ENCODE data around the gene SYNGAP1. TPM values are rescaled to one million over a fixed set of nuclear protein-coding genes. Genes with fewer than 3 reads are reported as not detected.

The SYNGAP1 gene
- total and polyA plus RNA-seq, 2 of the 4 experiments (the other 2 are of a cell fraction) = 1.4 to 17.0 TPM

DNA sequence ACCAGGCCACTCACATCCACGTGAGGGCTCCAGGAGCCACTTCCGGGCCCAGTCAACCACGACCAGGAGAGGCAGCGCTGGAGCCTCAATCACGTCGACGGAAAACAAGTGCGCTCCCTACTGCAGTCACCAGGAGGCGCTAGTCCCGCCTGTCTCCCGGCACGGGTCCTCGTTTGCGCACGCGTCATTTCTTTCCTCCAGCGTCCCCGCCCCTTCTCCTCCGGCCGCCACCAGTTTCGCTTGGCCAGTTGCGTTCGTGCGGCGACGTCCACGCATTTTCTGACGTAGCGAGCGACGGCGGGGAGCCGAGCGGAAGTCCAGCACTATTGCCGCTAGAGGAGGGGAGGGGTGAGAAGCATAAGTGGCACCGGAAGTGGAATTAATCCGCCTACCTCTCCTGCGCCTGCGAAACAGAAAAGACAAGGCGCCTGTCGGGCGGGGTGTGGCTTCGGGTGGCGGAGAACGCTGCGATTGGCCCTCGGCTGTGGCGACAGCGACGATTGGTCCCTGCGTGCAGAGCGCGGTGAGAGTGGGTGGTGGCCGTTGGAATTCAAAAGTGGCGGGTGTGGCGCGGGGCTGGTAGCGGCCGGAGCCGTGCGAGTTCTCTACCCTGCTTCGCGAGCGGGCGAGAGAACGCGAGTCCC lies 28.5 kb upstream of the SYNGAP1 start, which contains the start of gene KIFC1 (continued):
- TF ChIP-seq RCOR1 (IDR thresholded peaks at IDR 0.05; ENCODE audit: insufficient replicate concordance, low read length) (no peak), SMC3 (IDR thresholded peaks at IDR 0.05; ENCODE audit: low read depth, low read length) (peak; percentile 82)

DNA sequence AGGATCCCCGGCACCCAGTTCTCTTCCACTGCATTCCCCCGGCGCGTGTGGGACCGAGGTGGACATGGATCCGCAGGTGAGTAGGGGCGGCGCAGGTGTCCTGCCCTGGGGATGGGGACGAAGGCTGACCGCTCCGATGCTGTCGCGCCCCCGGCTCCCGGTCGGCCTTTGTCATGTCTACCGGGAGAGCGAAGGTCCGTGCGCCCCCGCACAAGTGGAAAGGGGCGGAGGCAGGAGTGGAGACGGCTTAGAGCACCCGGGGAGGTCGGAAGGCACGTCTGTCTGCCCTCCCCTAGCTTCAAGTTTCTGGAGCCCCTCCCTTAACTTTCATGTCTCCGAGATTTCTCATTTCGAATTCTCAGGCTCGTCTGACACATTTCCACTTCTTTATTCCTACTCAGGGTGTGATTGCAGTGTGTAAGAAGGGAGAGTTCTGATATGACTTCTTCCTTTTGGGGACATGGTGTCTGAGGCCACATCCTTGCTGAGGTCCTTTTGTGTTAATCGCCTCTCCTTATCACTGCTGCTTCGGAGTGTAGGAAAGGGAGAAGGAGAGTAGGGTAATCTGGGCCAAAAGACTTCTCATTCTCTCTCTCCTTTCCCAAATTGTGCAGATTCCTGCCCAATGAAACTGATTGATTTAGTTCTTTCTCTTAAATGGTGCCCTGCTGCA lies 27.8 kb upstream of the SYNGAP1 start:
- no peak overlapping the region for H3K18ac ChIP-seq (ENCODE audit: low read depth, low read length)
- no peak overlapping the region for H2BK20ac ChIP-seq (ENCODE audit: low read depth, low read length)
- H3K27me3 ChIP-seq (ENCODE audit: control insufficient read depth, insufficient read depth, low read length) = no peaks in the 10 kb centered on the region
- H3K79me1 ChIP-seq (ENCODE audit: low read depth in 1 of 2, low read length in 2 of 2) = peaks cover 3 to 7% of the 10 kb centered on the region in 2 experiments; a peak in 1 of 4 replicates
- dilution Hi-C loops (cut with HindIII; ENCODE audit: low sequenced_read_pairs, unreplicated experiment) (no loop called here), intact Hi-C loops (cut with micrococcal nuclease) (loop anchor here (1.0 to 2.0 kb wide), 3 partner anchors 18 to 33 kb away; partner anchors contain the start of gene CUTA), in situ Hi-C loops (cut with MboI; ENCODE audit: low sequenced_read_pairs) (no loop called here)
- H4K20me1 ChIP-seq (ENCODE audit: insufficient read depth, low read length) = no peaks in the 10 kb centered on the region; the same call in 1 of the 2 replicates
- peak overlapping the region; percentile 37 to 38; a peak in 3 of 4 replicates for H4K8ac ChIP-seq (ENCODE audit: low read depth in 2 of 2, low read length in 2 of 2)
- H3K56ac ChIP-seq (ENCODE audit: extremely low read depth, insufficient read depth, low read length) = peak overlapping the region; percentile 91
- H2BK120ac ChIP-seq (ENCODE audit: low read depth, low read length) = peak overlapping the region; percentile 40; the same call in 1 of the 2 replicates
- no peak overlapping the region; the same call in 1 of the 2 replicates for H4K5ac ChIP-seq (ENCODE audit: low read depth, low read length)
- no peak overlapping the region for H2BK15ac ChIP-seq (ENCODE audit: low read depth, low read length)
- peak overlapping the region; percentile 54 for H3K14ac ChIP-seq (replicated peaks; ENCODE audit: low read depth, low read length)
- H2AK9ac ChIP-seq (replicated peaks; ENCODE audit: low read depth, low read length, poor library complexity) = peak overlapping the region; percentile 98
- H3K4me2 ChIP-seq (ENCODE audit: low read depth, low read length) = peak overlapping the region; percentile 95
- H3K9me1 ChIP-seq (ENCODE audit: insufficient read depth, low read length) = peaks cover 7% of the 10 kb centered on the region; the same call in 1 of the 2 replicates
- no peak for TF ChIP-seq MAFK (IDR thresholded peaks at IDR 0.05; ENCODE audit: low read depth, low read length)
- no peak for TF ChIP-seq FOS (IDR thresholded peaks at IDR 0.05; ENCODE audit: low read depth, low read length)
- TF ChIP-seq, protein P1, sequence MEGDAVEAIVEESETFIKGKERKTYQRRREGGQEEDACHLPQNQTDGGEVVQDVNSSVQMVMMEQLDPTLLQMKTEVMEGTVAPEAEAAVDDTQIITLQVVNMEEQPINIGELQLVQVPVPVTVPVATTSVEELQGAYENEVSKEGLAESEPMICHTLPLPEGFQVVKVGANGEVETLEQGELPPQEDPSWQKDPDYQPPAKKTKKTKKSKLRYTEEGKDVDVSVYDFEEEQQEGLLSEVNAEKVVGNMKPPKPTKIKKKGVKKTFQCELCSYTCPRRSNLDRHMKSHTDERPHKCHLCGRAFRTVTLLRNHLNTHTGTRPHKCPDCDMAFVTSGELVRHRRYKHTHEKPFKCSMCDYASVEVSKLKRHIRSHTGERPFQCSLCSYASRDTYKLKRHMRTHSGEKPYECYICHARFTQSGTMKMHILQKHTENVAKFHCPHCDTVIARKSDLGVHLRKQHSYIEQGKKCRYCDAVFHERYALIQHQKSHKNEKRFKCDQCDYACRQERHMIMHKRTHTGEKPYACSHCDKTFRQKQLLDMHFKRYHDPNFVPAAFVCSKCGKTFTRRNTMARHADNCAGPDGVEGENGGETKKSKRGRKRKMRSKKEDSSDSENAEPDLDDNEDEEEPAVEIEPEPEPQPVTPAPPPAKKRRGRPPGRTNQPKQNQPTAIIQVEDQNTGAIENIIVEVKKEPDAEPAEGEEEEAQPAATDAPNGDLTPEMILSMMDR (conservative IDR thresholded peaks at IDR 0.05; ENCODE audit: low read depth, low read length) = no peak
- TF ChIP-seq CHD1 (IDR thresholded peaks at IDR 0.05; ENCODE audit: low read depth, low read length) = peak; percentile 36; the same call in 1 of the 2 replicates
- TF ChIP-seq POLR2A (IDR thresholded peaks at IDR 0.05; ENCODE audit: low read depth, low read length) = peak; percentile 65; the same call in 1 of the 2 replicates
- ChIA-PET CTCF (no interaction called here), POLR2A (ENCODE audit: unreplicated experiment) (no interaction called here)
- H3K4ac ChIP-seq (ENCODE audit: low read depth, low read length) = peak overlapping the region; percentile 71
- BruUV-seq (replicated peaks) = TSS peak; percentile 63
- ATAC-seq (ENCODE audit: low read depth) (peak; percentile 8; the same call in 1 of the 2 replicates), DNase-seq (peak; percentile 44)
- H3K4me3 ChIP-seq (ENCODE audit: insufficient read depth, low read depth, low read length) = peak overlapping the region; percentile 58
- no peaks in the 10 kb centered on the region for H3K9me3 ChIP-seq (ENCODE audit: control insufficient read depth, insufficient read depth, low read length)
- no peaks in the 10 kb centered on the region for H3K4me1 ChIP-seq (ENCODE audit: control insufficient read depth, insufficient read depth, low read length)
- peak overlapping the region; percentile 71; the same call in 1 of the 2 replicates for H2AK5ac ChIP-seq (ENCODE audit: low read depth, low read length)
- H3K27ac ChIP-seq (ENCODE audit: insufficient read depth, low read length) = peak overlapping the region; percentile 48; the same call in 1 of the 2 replicates
- whole genome bisulfite sequencing, 2 experiments (ENCODE audit: extremely low coverage in 2 of 2, insufficient read length in 1 of 2) = 0% methylated on average over 14 of the region's 31 CpGs; no CpG with 5 or more reads in 1 of the 2 experiments
- H2BK5ac ChIP-seq (ENCODE audit: low read depth, low read length, poor library complexity, severe bottlenecking) = peak overlapping the region; percentile 59
- peak overlapping the region; percentile 75 for H4K91ac ChIP-seq (ENCODE audit: insufficient read depth, low read depth, low read length)
- peak overlapping the region; percentile 92 for H2AFZ ChIP-seq (replicated peaks; ENCODE audit: low read length, poor library complexity)
- peak overlapping the region; percentile 51 for H3K23ac ChIP-seq (ENCODE audit: low read depth, low read length)
- H3K36me3 ChIP-seq (ENCODE audit: control insufficient read depth, insufficient read depth, low read length) = no peaks in the 10 kb centered on the region
- H3K9ac ChIP-seq (ENCODE audit: low read depth, low read length) = peak overlapping the region; percentile 89
